Epithelial cell of esophagus (primary cell): ENCODE data around the gene ARRB1.

Source experiments
- DNase-seq: peaks from one replicate; pipeline ENCODE4 v3.0.0; 2010; ENCODE audit warnings: low read depth
- H3K4me3 ChIP-seq: 2 replicates; pipeline ENCODE4 v1.5.1; 2011; ENCODE audit warnings: mild to moderate bottlenecking, low read length, control low read depth
- CTCF ChIP-seq: IDR thresholded peaks from 2 replicates; pipeline ENCODE4 v1.5.1; 2011; ENCODE audit warnings: low read depth, mild to moderate bottlenecking, low read length, control low read depth, inconsistent platforms; ENCODE audit not compliant: insufficient read depth; ENCODE audit errors: missing control alignments

Gene ARRB1

GRCh38 chr11:75319035-75319877 is 32.2 kb downstream of the ARRB1 start:
- no peak for TF ChIP-seq CTCF
- peak; percentile 14 for DNase-seq
- H3K4me3 ChIP-seq: no peak overlapping the region

- no peak for DNase-seq
- H3K4me3 ChIP-seq: no peak overlapping the region
- no peak for TF ChIP-seq CTCF
These were observed 33.9 kb downstream of the ARRB1 start for GRCh38 chr11:75317446-75318122.

- H3K4me3 ChIP-seq: no peak overlapping the region
- DNase-seq: no peak
- TF ChIP-seq CTCF: no peak
These were observed 36.0 kb downstream of the ARRB1 start for GRCh38 chr11:75315439-75315805.

GRCh38 chr11:75314771-75315438 is 36.6 kb downstream of the ARRB1 start:
- no peak for TF ChIP-seq CTCF
- H3K4me3 ChIP-seq: no peak overlapping the region
- DNase-seq: no peak

- no peak for TF ChIP-seq CTCF
- DNase-seq: peak; percentile 33
- H3K4me3 ChIP-seq: no peak overlapping the region
These were observed 37.8 kb downstream of the ARRB1 start for GRCh38 chr11:75313513-75314272.

GRCh38 chr11:75312346-75312745 is 39.1 kb downstream of the ARRB1 start:
- DNase-seq: no peak
- no peak for TF ChIP-seq CTCF
- no peak overlapping the region for H3K4me3 ChIP-seq
